ENCODE results near the gene VCL. TPM values are rescaled to one million over a fixed set of nuclear protein-coding genes. Genes with fewer than 3 reads are reported as not detected.

VCL gene
- total RNA-seq, 1 experiment from 2014 or later: 291 TPM

DNA sequence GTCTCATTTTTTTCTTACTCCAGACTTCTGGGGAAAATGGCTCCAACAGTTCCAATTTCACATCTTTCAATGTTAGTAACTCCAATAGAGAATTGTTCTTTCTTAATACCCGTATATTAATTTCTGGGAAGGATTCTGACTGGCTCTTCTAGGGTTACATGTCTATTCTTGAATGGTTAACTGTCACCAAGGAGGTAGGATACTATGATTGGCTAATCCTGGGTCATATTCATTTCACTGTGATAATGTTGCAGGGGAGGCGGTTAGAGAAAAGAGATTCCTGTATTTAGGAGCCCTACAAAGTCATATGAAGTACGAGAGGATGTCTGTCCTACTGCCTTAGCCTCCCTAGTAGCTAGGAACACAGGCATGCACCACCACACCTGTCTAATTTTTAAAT is 16.1 kb upstream of the VCL start:
- no peak overlapping the region for H3K4me2 ChIP-seq (ENCODE audit: insufficient read depth, insufficient read length, low read length)
- no peak overlapping the region for H4K5ac ChIP-seq (ENCODE audit: insufficient read length, low read depth, low read length)
- H3K14ac ChIP-seq (ENCODE audit: insufficient read depth, low read length): no peak overlapping the region
- no peak overlapping the region for H4K91ac ChIP-seq (ENCODE audit: insufficient read length, low read depth, low read length)
- H3K27ac Mint-ChIP-seq: no peak overlapping the region
- H2BK20ac ChIP-seq (ENCODE audit: low read depth, low read length, poor library complexity, severe bottlenecking): no peak overlapping the region
- peaks cover 17 to 18% of the 10 kb centered on the region in 2 experiments for H3K4me1 Mint-ChIP-seq
- no peaks in the 10 kb centered on the region for H3K9me3 Mint-ChIP-seq
- H3K23ac ChIP-seq (ENCODE audit: insufficient read length, low read depth, low read length): no peak overlapping the region
- H3K4me1 ChIP-seq (ENCODE audit: insufficient read depth, low read length): peaks cover 5% of the 10 kb centered on the region; the same call in 1 of the 2 replicates
- TF ChIP-seq, protein P1, sequence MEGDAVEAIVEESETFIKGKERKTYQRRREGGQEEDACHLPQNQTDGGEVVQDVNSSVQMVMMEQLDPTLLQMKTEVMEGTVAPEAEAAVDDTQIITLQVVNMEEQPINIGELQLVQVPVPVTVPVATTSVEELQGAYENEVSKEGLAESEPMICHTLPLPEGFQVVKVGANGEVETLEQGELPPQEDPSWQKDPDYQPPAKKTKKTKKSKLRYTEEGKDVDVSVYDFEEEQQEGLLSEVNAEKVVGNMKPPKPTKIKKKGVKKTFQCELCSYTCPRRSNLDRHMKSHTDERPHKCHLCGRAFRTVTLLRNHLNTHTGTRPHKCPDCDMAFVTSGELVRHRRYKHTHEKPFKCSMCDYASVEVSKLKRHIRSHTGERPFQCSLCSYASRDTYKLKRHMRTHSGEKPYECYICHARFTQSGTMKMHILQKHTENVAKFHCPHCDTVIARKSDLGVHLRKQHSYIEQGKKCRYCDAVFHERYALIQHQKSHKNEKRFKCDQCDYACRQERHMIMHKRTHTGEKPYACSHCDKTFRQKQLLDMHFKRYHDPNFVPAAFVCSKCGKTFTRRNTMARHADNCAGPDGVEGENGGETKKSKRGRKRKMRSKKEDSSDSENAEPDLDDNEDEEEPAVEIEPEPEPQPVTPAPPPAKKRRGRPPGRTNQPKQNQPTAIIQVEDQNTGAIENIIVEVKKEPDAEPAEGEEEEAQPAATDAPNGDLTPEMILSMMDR (conservative IDR thresholded peaks at IDR 0.05): no peak
- no peak overlapping the region for H3K18ac ChIP-seq (ENCODE audit: insufficient read length, low read depth, low read length)
- H2BK120ac ChIP-seq (ENCODE audit: low read depth, low read length, poor library complexity, severe bottlenecking): no peak overlapping the region
- H3K9me3 ChIP-seq (ENCODE audit: control insufficient read depth, low read depth, low read length): no peaks in the 10 kb centered on the region
- H3K79me1 ChIP-seq (ENCODE audit: insufficient read depth, low read depth, low read length, poor library complexity, severe bottlenecking): no peaks in the 10 kb centered on the region
- H3K27me3 Mint-ChIP-seq (ENCODE audit: low read depth): no peaks in the 10 kb centered on the region
- no peak overlapping the region for H4K8ac ChIP-seq (replicated peaks; ENCODE audit: insufficient read length, low read depth, low read length)
- H2BK12ac ChIP-seq (ENCODE audit: insufficient read length, low read depth, low read length): no peak overlapping the region
- no peak overlapping the region for H2AFZ ChIP-seq (ENCODE audit: low read length)
- H3K27me3 ChIP-seq (ENCODE audit: insufficient read depth, low read length): no peaks in the 10 kb centered on the region
- no peak overlapping the region for H3K4me3 Mint-ChIP-seq
- H2BK5ac ChIP-seq (ENCODE audit: insufficient read length, low read length): no peak overlapping the region
- H3K4ac ChIP-seq (ENCODE audit: low read depth, low read length): no peak overlapping the region
- no peak overlapping the region for H2BK15ac ChIP-seq (ENCODE audit: low read depth, low read length)
- DNase-seq: no peak
- no peak overlapping the region for H3K27ac ChIP-seq (ENCODE audit: insufficient read length, low read depth, low read length)
- H3K9ac ChIP-seq (ENCODE audit: extremely low read depth, insufficient read length, low read length): no peak overlapping the region
- H2AK5ac ChIP-seq (ENCODE audit: insufficient read length, low read length): no peak overlapping the region
- no peaks in the 10 kb centered on the region for H3K23me2 ChIP-seq (ENCODE audit: insufficient read length, low read depth, low read length, poor library complexity, severe bottlenecking)
- no CpG with 5 or more reads among the region's 3 CpGs for WGBS (ENCODE audit: extremely low coverage, insufficient read length, low lambda C conversion rate)
- no peaks in the 10 kb centered on the region for H3K36me3 Mint-ChIP-seq (ENCODE audit: insufficient read depth in 1 of 3, low read depth in 3 of 3)
- no peaks in the 10 kb centered on the region for H4K20me1 ChIP-seq (ENCODE audit: control insufficient read depth, insufficient read depth, insufficient read length)
- H3K79me2 ChIP-seq (ENCODE audit: insufficient read depth, low read length): no peaks in the 10 kb centered on the region
- H3T11ph ChIP-seq (ENCODE audit: low read length): no peak overlapping the region
- H3K56ac ChIP-seq (ENCODE audit: insufficient read length, low read depth, low read length): no peak overlapping the region

Measured in H9 (cell line).